ENCODE data around the gene QTRT2.

DNA sequence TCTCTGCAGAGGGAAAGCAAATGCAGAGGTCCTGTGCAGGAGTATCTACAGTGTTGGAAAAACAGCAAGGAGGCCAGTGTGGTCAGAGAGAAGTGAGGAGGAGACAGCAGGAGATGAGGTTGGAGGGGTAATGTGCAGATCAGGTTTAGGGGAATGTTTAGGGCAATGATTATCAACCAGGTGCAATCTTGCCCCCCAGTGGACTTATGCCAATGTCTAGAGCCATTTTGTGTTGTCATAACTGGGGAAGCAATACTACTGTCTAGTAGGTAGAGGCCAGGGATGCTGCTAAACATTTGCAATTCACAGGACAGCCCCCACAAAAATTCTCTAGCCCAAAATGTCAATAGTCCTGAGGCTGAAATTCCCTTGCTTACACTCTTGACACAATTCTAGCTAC, 13.3 kb upstream of the QTRT2 start:
- no peak for TF ChIP-seq EZH2 (IDR thresholded peaks at IDR 0.05; ENCODE audit: insufficient read depth, poor library complexity, severe bottlenecking)
- TF ChIP-seq EZH2phosphoT487 (IDR thresholded peaks at IDR 0.05; ENCODE audit: insufficient read depth, low read depth) = no peak

All from GM23248 (cell line).